ENCODE data around the gene SCTR.

Gene SCTR

DNA sequence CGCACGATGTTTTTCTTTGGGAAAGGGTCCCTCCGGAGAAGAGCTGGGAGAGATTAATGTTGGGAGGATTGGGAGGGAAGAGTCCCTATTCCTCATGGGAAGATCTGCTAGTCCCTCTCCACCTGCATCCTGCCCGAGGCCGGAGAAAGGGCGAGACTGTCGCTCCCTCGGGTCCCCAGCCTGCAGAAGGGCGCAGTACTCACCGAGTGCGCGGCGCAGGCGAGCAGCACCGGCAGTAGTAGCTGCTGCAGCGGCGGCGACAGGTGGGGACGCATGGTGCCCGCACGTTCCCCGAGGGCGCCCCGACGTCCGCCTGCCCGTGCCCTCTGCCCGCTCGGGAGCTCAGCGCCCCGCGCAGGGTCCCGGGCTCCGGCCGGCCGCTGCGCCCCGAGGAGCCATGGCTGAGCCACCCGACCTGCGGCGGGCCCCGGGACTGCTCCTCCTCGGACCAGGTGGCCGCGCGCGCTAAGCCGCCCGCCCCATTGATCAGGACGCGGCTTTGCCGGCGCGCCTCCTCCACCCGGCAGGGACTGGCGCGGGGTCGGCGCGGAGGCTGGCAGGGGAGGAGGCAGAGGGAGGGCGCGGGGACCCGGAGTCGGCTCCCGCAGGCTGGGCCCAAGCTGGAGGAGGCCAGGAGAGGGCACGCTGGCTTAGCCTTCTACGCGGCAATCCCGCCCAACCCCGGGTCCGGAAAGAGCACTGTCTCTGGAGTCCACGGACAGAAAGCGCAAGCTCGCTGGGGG lies at the start of gene SCTR:
Gene SCTR, minus strand, starts transcription at position 532 of the 743 bp plus-strand sequence. Its CDS starts 257 bp downstream, at position 275.
- no peak for DNase-seq

DNA sequence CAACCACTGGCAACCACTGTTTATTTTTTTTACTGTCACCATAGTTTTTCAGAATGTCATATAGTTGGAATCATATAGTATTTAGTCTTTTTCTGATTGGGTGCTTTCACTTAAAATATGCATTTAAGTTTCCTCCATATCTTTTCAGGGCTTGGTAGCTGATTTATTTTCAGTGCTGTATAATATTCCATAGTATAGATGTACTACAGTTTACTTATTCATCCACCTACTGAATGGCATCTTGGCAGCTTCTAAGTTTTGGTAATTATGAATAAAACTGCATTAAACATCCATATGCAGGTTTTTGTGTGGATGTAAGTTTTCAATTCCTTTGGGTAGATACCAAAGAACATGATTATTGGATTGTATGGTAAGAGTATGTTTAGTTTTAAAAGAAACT lies 43.0 kb upstream of the SCTR start:
- no peak for DNase-seq

- DNase-seq = no peak
These were observed 41.2 kb upstream of the SCTR start for GRCh38 chr2:119565481-119565880.

GRCh38 chr2:119553687-119554344 lies 29.5 kb upstream of the SCTR start:
- DNase-seq = no peak

GRCh38 chr2:119552902-119553301 lies 28.6 kb upstream of the SCTR start:
- DNase-seq = no peak

DNA sequence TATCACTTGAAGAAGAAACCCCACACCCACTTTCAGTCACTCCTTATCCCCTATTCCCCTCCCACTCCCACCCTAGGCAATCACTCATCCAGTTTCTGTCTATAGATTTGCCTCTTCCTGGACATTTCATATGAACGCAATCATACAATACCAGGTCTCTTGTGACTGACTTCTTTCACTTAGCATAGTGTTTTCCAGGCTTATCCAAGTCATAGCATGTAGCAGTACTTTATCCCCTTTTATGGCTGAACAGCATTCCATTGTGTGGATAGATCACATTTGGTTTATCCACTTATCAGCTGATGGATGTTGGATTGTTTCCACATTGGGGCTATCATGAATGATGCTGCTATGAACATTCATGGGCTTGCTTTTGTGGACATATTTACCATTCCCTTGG lies 26.6 kb upstream of the SCTR start:
- DNase-seq = no peak

DNA sequence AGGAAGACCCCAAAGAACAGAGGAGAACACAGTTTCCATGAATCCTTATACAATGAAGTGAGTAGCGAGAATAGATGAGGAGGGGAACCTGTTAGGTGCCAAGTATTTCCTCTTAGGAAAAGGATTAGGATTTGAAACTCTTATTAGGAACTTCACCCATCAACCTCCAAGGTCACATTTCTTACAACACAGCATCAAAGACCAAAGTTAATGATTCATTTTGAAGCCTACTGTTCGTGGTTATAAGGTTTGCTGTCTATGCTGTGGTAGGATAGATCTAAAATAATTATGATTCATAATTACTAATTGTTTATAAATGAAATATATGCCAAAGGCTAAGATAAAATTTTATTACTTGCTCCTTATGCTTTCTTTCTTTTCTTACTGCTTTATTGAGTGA lies 26.1 kb upstream of the SCTR start:
- DNase-seq = no peak

DNA sequence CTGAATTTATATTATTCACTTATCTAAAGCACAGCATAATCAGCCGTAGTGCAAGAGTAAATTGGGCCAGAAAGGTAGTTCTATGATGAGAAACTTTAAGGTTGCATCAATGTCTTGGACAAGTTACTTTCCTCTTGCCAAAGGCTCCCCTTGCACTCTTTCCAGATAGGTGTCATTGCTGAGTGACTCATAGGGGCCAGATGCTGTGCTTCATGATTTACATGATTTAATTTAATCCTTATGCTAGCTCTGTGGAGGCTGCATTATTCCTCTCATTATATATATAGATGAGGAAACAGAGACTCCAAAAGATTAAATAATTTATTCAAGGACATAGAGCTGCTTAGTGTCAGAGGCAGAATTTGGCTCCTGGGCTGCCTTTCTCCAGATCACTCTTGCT lies 25.0 kb upstream of the SCTR start:
- no peak for DNase-seq

DNA sequence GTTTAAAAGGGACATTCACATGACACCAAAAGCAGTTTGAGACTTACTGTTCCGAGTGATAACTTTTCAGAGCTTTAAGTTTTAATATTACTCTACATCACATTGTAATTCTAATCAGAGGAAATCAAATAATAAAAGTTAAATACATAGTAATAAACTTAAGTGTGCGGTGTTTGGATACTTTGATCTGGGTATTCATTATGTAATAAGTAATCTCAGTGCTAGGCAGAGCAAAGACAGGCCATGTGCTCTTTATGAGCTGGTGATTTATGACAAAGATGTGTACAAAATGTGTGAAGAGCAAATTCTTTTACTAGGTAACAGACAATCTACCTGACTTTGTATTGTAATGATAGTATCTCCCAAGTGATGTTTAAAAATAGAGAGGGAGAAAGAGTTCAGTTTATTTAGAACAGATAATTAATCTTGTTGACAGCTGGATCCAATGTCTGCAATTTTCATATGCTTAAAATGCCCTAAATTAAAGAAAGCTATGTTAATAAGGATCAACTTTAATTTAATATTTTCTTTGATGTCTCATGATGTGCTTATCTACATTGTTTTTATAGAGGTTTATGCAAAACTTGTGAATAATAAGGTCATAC lies 24.3 kb upstream of the SCTR start:
- DNase-seq = no peak

GRCh38 chr2:119546447-119546767 lies 22.1 kb upstream of the SCTR start:
- DNase-seq = no peak

DNA sequence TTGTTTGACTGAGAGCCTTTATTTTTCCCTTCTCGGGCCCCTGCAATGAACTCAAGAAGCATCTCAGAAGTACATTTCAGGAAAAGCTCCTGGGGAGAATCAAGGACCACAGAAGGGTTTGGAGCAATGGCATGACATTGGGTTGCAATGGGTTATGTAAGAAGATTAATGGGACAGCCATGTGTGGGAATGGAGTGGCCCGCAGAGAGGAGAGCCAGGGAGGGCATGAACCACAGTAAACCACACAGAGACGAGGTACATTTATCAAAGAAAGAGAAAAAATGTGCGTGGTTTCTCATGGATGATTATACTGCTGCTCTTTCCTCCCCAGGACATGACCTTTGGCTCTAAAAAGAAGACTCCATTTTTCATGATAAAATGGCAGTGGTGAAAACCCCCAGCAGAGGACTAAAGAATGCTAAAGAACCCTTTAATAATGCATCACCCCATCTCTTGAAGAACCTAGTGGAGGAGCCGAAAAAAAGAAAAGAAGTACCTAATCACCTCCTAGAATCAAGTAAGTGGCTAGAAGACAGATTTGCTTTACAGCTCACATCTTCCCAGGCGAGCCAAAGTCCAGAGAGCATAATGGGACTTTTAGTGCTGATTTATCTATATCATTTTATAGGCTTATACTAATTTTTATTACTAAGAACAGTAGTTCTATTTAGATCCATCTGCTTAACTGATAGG lies 21.6 kb upstream of the SCTR start:
- no peak for DNase-seq

DNA sequence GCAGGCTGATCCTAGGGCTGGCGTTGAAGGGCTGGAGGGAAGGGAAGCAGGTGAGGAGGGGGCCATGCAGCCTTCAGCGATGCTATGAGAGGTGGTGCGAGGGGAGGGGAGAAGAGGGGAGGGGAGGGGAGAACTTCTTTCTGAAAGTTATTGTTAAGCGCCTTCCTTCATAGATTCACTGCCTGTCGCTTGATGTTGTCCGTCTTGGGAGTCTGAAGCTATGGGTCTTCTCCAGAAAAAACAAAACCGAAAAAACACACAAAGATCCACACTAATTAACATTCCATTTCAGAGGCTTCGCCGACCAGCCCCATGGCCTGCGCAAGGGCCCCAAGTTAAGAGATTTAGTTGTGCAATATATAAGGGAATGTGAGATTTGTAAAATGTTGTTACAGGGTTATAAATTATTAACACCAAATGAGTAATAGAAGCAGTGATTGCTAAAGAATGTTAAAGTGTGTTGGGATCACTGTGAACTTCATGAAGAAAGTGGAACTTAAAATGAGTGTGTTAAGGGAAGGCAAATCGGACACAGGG lies 20.7 kb upstream of the SCTR start:
- DNase-seq = no peak

DNA sequence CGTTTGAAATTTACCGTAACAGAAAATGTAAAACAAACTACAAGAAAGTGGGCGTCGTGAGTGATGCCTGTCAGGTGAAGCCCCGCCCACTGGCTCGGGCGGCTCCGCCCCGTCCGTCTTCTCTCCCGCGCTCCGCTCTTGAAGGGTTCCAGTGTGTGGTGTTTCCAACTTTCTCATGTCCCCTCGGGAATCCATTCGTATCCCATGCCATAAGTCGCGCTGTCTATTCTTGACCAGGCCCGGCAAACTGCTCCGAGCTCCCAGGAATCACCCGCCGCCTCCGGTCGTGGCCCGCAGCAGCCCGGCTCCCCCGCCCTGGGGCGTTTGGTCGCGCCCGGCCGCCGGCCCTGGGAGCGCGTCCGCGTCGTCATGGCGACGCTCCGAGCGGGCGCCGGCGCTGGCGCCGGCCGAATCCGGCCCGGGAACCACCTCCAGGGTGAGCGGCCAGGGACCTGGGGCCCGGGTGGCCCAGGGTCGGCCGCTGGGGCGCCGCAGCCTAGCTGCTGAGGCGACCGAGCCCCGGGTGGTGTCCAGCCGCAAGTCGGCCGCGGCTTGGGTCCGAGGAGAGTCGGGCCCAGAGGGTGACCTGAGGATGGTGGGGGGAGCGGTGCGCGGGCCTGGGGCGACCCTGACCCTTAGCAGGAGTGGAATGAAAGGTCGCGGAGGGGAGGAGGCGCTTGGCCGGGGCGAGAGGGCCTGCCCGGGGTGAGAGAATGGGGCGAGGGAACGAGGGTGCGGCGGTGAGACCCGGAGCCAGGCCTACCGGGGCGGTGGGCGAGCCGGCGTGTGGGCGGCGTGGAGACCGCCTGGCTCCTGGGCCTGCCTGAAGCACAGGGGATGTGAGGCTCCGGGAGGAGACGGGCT lies 20.0 kb upstream of the SCTR start, which contains the start of gene CFAP221:
Gene CFAP221, plus strand, starts transcription at position 375 of the 864 bp plus-strand sequence. CDS start 1,683 bp downstream, outside the sequence.
- DNase-seq = no peak

DNA sequence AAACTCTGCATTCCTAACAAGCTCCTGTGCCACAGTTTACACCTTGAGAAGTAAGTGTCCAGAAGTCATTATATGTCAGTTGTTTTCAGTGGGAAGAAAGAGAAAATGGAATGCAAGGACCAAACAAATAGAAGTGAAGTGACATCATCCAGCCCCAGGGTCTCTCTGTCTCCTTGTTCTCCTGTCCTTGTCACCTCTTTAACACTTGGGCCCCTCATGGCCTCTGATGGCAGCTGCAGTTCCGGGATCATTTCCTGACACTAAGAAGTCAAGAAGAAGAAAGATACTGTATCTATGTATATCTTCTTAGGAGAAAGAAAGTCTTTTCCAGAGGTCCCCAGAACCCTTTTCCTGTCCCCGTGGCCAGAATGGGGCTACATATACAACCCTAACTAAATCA lies 17.2 kb upstream of the SCTR start:
- DNase-seq = no peak

DNA sequence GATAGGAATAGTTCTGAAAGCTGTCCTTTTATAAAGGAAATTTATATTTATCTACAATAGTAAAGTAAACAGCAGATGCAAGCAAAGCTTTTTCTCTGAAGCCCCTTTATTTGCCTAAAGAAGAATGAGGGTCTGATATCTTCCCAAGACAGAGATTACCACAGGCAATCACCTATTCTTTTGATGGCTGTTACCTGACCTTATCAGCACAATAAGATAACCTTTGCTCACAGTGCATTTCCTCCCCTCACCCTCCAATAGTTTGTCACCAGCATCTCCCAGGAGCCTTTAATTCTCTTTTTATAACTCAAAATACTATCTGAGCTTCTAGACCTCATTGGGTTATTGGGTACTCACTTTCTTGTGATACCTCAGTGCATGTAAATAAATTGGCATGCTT lies 13.5 kb upstream of the SCTR start:
- no peak for DNase-seq

DNA sequence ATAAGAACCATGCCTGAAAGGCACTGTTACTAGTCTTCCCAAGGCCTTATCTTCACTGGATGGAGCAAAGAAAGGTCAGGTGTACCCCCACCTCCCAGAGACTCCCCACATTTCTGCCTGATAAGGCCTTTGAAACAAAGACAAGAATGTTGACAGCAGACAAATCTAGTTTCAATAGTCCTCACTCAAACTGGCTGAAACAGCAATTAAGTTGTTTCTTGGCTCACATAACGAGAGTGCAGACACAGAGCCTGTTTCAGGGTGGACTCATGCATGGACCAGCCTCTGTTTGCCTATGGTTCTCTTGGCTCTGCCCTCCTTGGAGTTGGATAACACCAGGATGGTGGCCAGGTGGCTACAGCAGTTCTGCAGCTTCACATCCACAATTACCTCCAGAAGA lies 12.4 kb upstream of the SCTR start:
- no peak for DNase-seq

DNA sequence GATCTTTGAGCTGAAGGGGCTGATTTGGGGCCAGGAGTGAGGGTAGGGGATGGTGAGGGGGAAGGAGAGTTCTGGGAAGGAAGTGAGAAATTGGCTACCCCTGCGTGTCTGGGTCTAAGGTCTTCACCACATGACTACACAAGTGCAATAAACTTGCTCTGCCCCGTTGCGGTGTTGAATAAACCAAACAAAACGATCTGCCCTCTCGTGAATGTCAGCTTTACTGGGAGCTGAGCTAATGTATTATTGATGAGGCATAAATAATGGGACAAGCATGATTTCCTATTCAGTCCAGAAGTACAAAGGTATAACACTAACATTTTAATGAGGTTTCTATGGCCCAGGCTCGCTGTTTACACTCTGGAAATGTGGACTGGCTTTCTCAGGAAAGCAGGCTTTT lies 11.9 kb upstream of the SCTR start:
- DNase-seq = no peak

- DNase-seq = no peak
These were observed 9.3 kb upstream of the SCTR start for GRCh38 chr2:119533560-119533959.

- no peak for DNase-seq
These were observed 7.0 kb upstream of the SCTR start for GRCh38 chr2:119531292-119531691.

GRCh38 chr2:119527999-119528398 lies 3.7 kb upstream of the SCTR start:
- DNase-seq = no peak

GRCh38 chr2:119525614-119526013 lies 1.3 kb upstream of the SCTR start:
- DNase-seq = no peak

- DNase-seq = no peak
These were observed 816 bp downstream of the SCTR start for GRCh38 chr2:119523383-119523951.
